HEK293 (cell line): ENCODE results near the gene TNFAIP8.

Experiments used
- CTCF ChIA-PET: fragments of 350-600 bp; formaldehyde crosslinking; extraction: SDS; loops from one replicate; lab custom pipeline; 2021; ENCODE audit warnings: antibody characterized with exemption; lab: Yijun Ruan, JAX
- POLR2A ChIA-PET: fragments of 300-600 bp; formaldehyde crosslinking; extraction: SDS; loops from one replicate; lab custom pipeline; 2020; ENCODE audit warnings: antibody characterized with exemption, inconsistent platforms; lab: Yijun Ruan, JAX
- H3K27ac ChIP-seq: fragments of 200-500 bp; sonication (Bioruptor generic); 2 replicates; pipeline ENCODE4 v1.5.1; 2014; ENCODE audit warnings: low read depth, low read length, control low read depth, inconsistent platforms; ENCODE audit errors: extremely low read depth
- H3K36me3 ChIP-seq, 2 experiments: fragments of 200-500 bp in 1 of 2; sonication (Bioruptor generic) in 1 of 2; 1 replicate in 1 of 2; 2 replicates in 1 of 2; pipeline ENCODE4 v1.5.1; 2014 to 2017; ENCODE audit warnings: inconsistent platforms in 2 of 2, low read length in 2 of 2; ENCODE audit not compliant: control insufficient read depth in 2 of 2, insufficient read depth in 1 of 2
- H3K4me1 ChIP-seq: fragments of 200-500 bp; sonication (Bioruptor generic); 2 replicates; pipeline ENCODE4 v1.5.1; 2014; ENCODE audit warnings: mild to moderate bottlenecking, low read length, inconsistent platforms; ENCODE audit not compliant: control insufficient read depth, insufficient read depth
- H3K4me3 ChIP-seq: 2 replicates; pipeline ENCODE4 v1.5.1; 2011; ENCODE audit warnings: low read depth, mild to moderate bottlenecking, control low read depth, low read length, moderate library complexity
- H3K9me3 ChIP-seq: fragments of 200-500 bp; sonication (Bioruptor generic); 2 replicates; pipeline ENCODE4 v1.5.1; 2014; ENCODE audit warnings: low read depth, low read length, inconsistent platforms; ENCODE audit not compliant: control insufficient read depth, insufficient read depth
- BCL11B ChIP-seq: fragments of 450-650 bp; formaldehyde crosslinking; IDR thresholded peaks from 2 replicates; pipeline ENCODE4 v1.5.1; 2016; ENCODE audit warnings: low read depth, missing biosample characterization, missing genetic modification characterization
- KLF16 ChIP-seq: fragments of 450-650 bp; formaldehyde crosslinking; IDR thresholded peaks from 2 replicates; pipeline ENCODE4 v1.5.1; 2017; ENCODE audit warnings: missing biosample characterization, missing genetic modification characterization
- MZF1 ChIP-seq: fragments of 450-650 bp; formaldehyde crosslinking; IDR thresholded peaks from 2 replicates; pipeline ENCODE4 v1.5.1; 2017; ENCODE audit warnings: missing biosample characterization, missing genetic modification characterization, borderline replicate concordance
- REPIN1 ChIP-seq: fragments of 450-650 bp; formaldehyde crosslinking; IDR thresholded peaks from 2 replicates; pipeline ENCODE4 v1.5.1; 2017; ENCODE audit warnings: missing biosample characterization, missing genetic modification characterization, low read depth
- SALL2 ChIP-seq: fragments of 450-650 bp; formaldehyde crosslinking; IDR thresholded peaks from 2 replicates; pipeline ENCODE4 v1.5.0; 2017; ENCODE audit warnings: missing biosample characterization, mild to moderate bottlenecking, missing genetic modification characterization, borderline replicate concordance
- TRIM28 ChIP-seq: IDR thresholded peaks from 2 replicates; pipeline ENCODE4 v1.6.1; 2011; ENCODE audit warnings: low read length, control low read depth, borderline replicate concordance
- ZBTB6 ChIP-seq: fragments of 450-650 bp; formaldehyde crosslinking; IDR thresholded peaks from 2 replicates; pipeline ENCODE4 v1.5.1; 2017; ENCODE audit warnings: missing biosample characterization, missing genetic modification characterization
- ZNF19 ChIP-seq: fragments of 450-650 bp; formaldehyde crosslinking; IDR thresholded peaks from 2 replicates; pipeline ENCODE4; 2016; ENCODE audit warnings: missing biosample characterization, missing genetic modification characterization, low read depth
- ZNF2 ChIP-seq: fragments of 450-650 bp; formaldehyde crosslinking; IDR thresholded peaks from 2 replicates; pipeline ENCODE4 v1.5.1; 2016; ENCODE audit warnings: missing biosample characterization, missing genetic modification characterization
- ZNF214 ChIP-seq: fragments of 450-650 bp; formaldehyde crosslinking; IDR thresholded peaks from 2 replicates; pipeline ENCODE4 v1.5.1; 2017; ENCODE audit warnings: missing biosample characterization, mild to moderate bottlenecking, missing genetic modification characterization, borderline replicate concordance
- ZNF23 ChIP-seq: fragments of 450-650 bp; formaldehyde crosslinking; IDR thresholded peaks from 2 replicates; pipeline ENCODE4 v1.5.1; 2016; ENCODE audit warnings: missing biosample characterization, missing genetic modification characterization, borderline replicate concordance
- ZNF24 ChIP-seq: fragments of 450-650 bp; formaldehyde crosslinking; IDR thresholded peaks from 2 replicates; pipeline ENCODE4 v1.5.1; 2016; ENCODE audit warnings: missing biosample characterization, missing genetic modification characterization
- ZNF354C ChIP-seq: fragments of 450-650 bp; formaldehyde crosslinking; IDR thresholded peaks from 2 replicates; pipeline ENCODE4 v1.5.1; 2016; ENCODE audit warnings: missing biosample characterization, missing genetic modification characterization, low read depth, borderline replicate concordance
- ZNF48 ChIP-seq: fragments of 450-650 bp; formaldehyde crosslinking; IDR thresholded peaks from 2 replicates; pipeline ENCODE4 v1.5.1; 2016; ENCODE audit warnings: missing biosample characterization, missing genetic modification characterization
- ZNF510 ChIP-seq: fragments of 450-650 bp; formaldehyde crosslinking; IDR thresholded peaks from 2 replicates; pipeline ENCODE4 v1.5.1; 2018; ENCODE audit warnings: mild to moderate bottlenecking, missing genetic modification characterization, missing biosample characterization; ENCODE audit not compliant: insufficient replicate concordance
- ZNF529 ChIP-seq: fragments of 450-650 bp; formaldehyde crosslinking; IDR thresholded peaks from 2 replicates; pipeline ENCODE4 v1.5.1; 2017; ENCODE audit warnings: missing genetic modification characterization, missing biosample characterization; ENCODE audit not compliant: insufficient replicate concordance
- ZNF791 ChIP-seq: fragments of 450-650 bp; formaldehyde crosslinking; IDR thresholded peaks from 2 replicates; pipeline ENCODE4 v1.5.1; 2016; ENCODE audit warnings: missing biosample characterization, missing genetic modification characterization
- ZSCAN16 ChIP-seq: fragments of 450-650 bp; formaldehyde crosslinking; IDR thresholded peaks from 2 replicates; pipeline ENCODE4 v1.5.1; 2016; ENCODE audit warnings: missing biosample characterization, missing genetic modification characterization
- TF ChIP-seq, protein P1 (sequence below): fragments of 450-650 bp; formaldehyde crosslinking; IDR thresholded peaks from 2 replicates; pipeline ENCODE4 v1.5.1; 2016; ENCODE audit warnings: missing biosample characterization, missing genetic modification characterization

TNFAIP8 gene

GRCh38 chr5:119361594-119362125, 5.8 kb downstream of the TNFAIP8 start (continued):
- TF ChIP-seq ZNF48 (tag by site-specific recombination) (no peak), ZNF510 (tag by site-specific recombination) (no peak), SALL2 (no peak), ZNF529 (tag by site-specific recombination) (no peak), TRIM28 (no peak)
- TF ChIP-seq, protein P1, sequence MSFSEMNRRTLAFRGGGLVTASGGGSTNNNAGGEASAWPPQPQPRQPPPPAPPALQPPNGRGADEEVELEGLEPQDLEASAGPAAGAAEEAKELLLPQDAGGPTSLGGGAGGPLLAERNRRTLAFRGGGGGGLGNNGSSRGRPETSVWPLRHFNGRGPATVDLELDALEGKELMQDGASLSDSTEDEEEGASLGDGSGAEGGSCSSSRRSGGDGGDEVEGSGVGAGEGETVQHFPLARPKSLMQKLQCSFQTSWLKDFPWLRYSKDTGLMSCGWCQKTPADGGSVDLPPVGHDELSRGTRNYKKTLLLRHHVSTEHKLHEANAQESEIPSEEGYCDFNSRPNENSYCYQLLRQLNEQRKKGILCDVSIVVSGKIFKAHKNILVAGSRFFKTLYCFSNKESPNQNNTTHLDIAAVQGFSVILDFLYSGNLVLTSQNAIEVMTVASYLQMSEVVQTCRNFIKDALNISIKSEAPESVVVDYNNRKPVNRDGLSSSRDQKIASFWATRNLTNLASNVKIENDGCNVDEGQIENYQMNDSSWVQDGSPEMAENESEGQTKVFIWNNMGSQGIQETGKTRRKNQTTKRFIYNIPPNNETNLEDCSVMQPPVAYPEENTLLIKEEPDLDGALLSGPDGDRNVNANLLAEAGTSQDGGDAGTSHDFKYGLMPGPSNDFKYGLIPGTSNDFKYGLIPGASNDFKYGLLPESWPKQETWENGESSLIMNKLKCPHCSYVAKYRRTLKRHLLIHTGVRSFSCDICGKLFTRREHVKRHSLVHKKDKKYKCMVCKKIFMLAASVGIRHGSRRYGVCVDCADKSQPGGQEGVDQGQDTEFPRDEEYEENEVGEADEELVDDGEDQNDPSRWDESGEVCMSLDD: no peak
- TF ChIP-seq, all 188 proteins: peak for 0

DNA sequence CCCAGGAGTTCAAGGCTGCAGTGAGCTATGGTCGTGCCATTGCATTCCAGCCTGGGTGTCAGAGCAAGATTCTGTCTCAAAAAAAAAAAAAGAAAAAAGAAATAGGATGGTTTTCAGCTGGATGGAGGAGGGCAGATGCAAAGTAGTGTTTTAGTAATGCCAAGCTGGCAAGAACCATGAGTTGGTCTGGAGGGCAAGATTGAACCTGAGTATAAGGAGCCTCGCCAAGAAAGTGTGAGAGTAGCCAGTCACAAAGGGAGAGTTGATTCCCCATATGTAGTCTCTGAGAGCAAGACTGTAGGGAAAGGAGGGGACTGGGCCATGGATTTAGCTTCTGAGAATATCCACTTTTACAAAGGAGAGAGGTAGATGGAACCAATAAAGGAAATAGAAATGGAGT, 6.9 kb downstream of the TNFAIP8 start:
- ChIA-PET POLR2A (interaction anchor here (1.2 kb wide), 1 partner anchor 17 kb away, joined by 5 read pairs; no protein-coding TSS in a partner anchor), CTCF (no interaction called here)
- H3K4me3 ChIP-seq: no peak overlapping the region
- no peaks in the 10 kb centered on the region for H3K36me3 ChIP-seq
- H3K4me1 ChIP-seq: peaks cover 25% of the 10 kb centered on the region
- H3K9me3 ChIP-seq: no peaks in the 10 kb centered on the region
- TF ChIP-seq ZSCAN16 (tag by site-specific recombination) (no peak), ZNF23 (no peak), KLF16 (tag by site-specific recombination) (no peak), ZNF791 (no peak)
- TF ChIP-seq, all 188 proteins: peak for 0
- H3K27ac ChIP-seq: no peak overlapping the region

GRCh38 chr5:119363271-119363670, 7.5 kb downstream of the TNFAIP8 start:
- POLR2A ChIA-PET: interaction anchor here (1.2 kb wide), 1 partner anchor 17 kb away, joined by 5 read pairs; no protein-coding TSS in a partner anchor
- no peaks in the 10 kb centered on the region for H3K9me3 ChIP-seq
- no peak overlapping the region for H3K4me3 ChIP-seq
- H3K27ac ChIP-seq: no peak overlapping the region
- H3K36me3 ChIP-seq: no peaks in the 10 kb centered on the region
- CTCF ChIA-PET: no interaction called here
- TF ChIP-seq MZF1 (tag by site-specific recombination) (no peak), ZBTB6 (tag by site-specific recombination) (no peak), ZNF214 (no peak), ZNF354C (tag by site-specific recombination) (no peak)
- peaks cover 19% of the 10 kb centered on the region for H3K4me1 ChIP-seq

DNA sequence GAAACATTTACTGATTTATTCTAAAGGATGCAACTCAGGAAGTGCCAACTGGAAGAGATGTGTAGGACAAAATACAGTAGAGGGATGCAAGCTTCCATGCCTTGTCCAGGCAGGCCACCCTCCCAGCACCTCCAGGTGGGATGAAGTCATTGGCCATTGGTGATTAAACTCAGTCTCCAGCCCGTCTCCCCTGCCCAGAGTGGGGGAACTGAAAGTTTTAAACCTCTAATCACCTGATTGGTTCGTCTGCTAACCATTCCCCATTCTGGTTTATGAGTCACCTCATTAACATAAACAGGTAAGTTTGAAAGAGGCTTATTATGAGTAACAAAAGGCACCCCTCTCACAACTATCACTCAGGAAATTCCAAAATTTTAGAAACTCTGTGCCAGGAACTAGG, 8.1 kb downstream of the TNFAIP8 start:
- H3K9me3 ChIP-seq: no peaks in the 10 kb centered on the region
- POLR2A ChIA-PET: no interaction called here
- H3K4me3 ChIP-seq: no peak overlapping the region
- H3K4me1 ChIP-seq: peaks cover 15% of the 10 kb centered on the region
- no peak for TF ChIP-seq ZSCAN16 (tag by site-specific recombination)
- no peak for TF ChIP-seq REPIN1 (tag by site-specific recombination)
- TF ChIP-seq ZNF19: no peak
- TF ChIP-seq BCL11B (tag by site-specific recombination): no peak
- no peak for TF ChIP-seq ZNF2 (tag by site-specific recombination)
- TF ChIP-seq ZNF24 (tag by site-specific recombination): no peak
- no peak for TF ChIP-seq ZNF214
- TF ChIP-seq, all 188 proteins: peak for 0
- CTCF ChIA-PET: interaction anchor here (1.2 kb wide), 1 partner anchor 48 kb away, joined by 6 read pairs; no protein-coding TSS in a partner anchor
- Histone ChIP-seq H3K36me3 (no peaks in the 10 kb centered on the region), H3K27ac (no peak overlapping the region)
